ENCODE measurements around the gene CADM4. TPM values are rescaled to one million over a fixed set of nuclear protein-coding genes. Genes with fewer than 3 reads are reported as not detected.
A peak's percentile ranks its signal among the peaks of the same experiment; 100 is the strongest.

The CADM4 gene
- total and polyA plus RNA-seq, 9 of the 15 experiments (the other 6 are each of a cell fraction or from before 2014, with no cell fraction given), result 0.03 to 4.6 (median 1.3) TPM

DNA sequence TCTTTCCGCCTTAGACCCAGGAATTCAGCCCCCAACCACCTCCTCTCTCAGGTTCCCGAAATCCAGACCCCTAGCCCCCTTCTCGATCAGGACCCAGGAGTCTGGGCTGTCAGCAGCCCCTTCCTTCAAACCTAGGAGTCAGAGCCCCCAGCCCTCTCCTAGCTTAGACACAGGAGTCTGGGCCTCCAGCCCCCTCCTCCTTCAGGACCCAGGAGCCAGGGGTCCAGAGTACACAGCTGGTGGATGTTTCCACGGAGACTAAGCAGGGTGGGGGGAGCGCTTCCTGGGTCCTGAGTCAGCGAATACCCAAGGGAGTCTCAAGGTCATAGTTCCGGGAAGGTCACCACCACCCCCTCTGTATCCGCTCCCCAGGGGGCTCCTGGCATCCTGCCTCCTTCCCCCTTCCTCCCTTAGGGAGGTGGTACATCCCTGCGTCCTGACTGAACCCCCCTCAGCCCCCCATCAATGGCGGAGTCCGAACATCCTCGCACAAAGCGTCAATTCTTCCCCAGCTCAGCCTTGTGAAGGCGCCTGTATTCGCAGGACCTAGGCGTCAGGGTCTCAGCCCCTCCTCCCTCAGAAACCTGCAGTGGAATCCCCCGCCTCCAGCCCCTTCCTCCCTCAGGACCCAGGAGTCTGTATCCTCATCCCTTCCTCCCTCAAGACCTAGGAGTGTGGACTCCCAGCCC, 4.6 kb downstream of the CADM4 start (continued):
- TF ChIP-seq TAF7 (tag; IDR thresholded peaks at IDR 0.05), result no peak
- no peak for TF ChIP-seq ZNF146 (CRISPR knock-in tag; IDR thresholded peaks at IDR 0.05; ENCODE audit: unreplicated experiment)
- no peak for TF ChIP-seq NR2C2 (CRISPR knock-in tag; IDR thresholded peaks at IDR 0.05)
- no peak for TF ChIP-seq NR2C2 (tag; IDR thresholded peaks at IDR 0.05)
- TF ChIP-seq ATF7 (IDR thresholded peaks at IDR 0.05), result peak; percentile 96
- TF ChIP-seq MAFF (IDR thresholded peaks at IDR 0.05; ENCODE audit: low read length), result peak; percentile 66
- TF ChIP-seq KDM1A (IDR thresholded peaks at IDR 0.05), result no peak
- TF ChIP-seq FOXA1 (IDR thresholded peaks at IDR 0.05; ENCODE audit: borderline replicate concordance), result no peak
- TF ChIP-seq, protein P1, sequence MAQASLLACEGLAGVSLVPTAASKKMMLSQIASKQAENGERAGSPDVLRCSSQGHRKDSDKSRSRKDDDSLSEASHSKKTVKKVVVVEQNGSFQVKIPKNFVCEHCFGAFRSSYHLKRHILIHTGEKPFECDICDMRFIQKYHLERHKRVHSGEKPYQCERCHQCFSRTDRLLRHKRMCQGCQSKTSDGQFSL (CRISPR knock-in tag; IDR thresholded peaks at IDR 0.05), result no peak
- TF ChIP-seq, protein P1 (tag; IDR thresholded peaks at IDR 0.05), result peak in 1 of 2 experiments; percentile 54; a peak in 1 of 4 replicates
- no peak for TF ChIP-seq YBX1 (IDR thresholded peaks at IDR 0.05)
- TF ChIP-seq ZNF785 (CRISPR knock-in tag; IDR thresholded peaks at IDR 0.05), result no peak
- no peak for TF ChIP-seq MTA3 (IDR thresholded peaks at IDR 0.05; ENCODE audit: borderline replicate concordance)
- TF ChIP-seq ZNF347 (CRISPR knock-in tag; IDR thresholded peaks at IDR 0.05; ENCODE audit: low read depth), result no peak
- no peak for TF ChIP-seq PHF20 (IDR thresholded peaks at IDR 0.05; ENCODE audit: partially characterized antibody)
- no peak for TF ChIP-seq BACH1 (tag; IDR thresholded peaks at IDR 0.05)
- TF ChIP-seq CEBPG (CRISPR knock-in tag; IDR thresholded peaks at IDR 0.05), result no peak
- no peak for TF ChIP-seq CEBPG (tag; conservative IDR thresholded peaks at IDR 0.05 in 1 of 2, IDR thresholded peaks at IDR 0.05 in 1 of 2)
- TF ChIP-seq MCM7 (IDR thresholded peaks at IDR 0.05), result no peak
- no peak for TF ChIP-seq CCAR2 (IDR thresholded peaks at IDR 0.05; ENCODE audit: low read depth, low read length)
- no peak for TF ChIP-seq ZNF695 (CRISPR knock-in tag; IDR thresholded peaks at IDR 0.05)
- TF ChIP-seq U2AF2 (optimal IDR thresholded peaks at IDR 0.05; ENCODE audit: low read depth, low read length), result no peak
- peak in 1 of 2 experiments; percentile 96; a peak in 2 of 4 replicates for TF ChIP-seq FOXK2 (conservative IDR thresholded peaks at IDR 0.05 in 1 of 2, IDR thresholded peaks at IDR 0.05 in 1 of 2; ENCODE audit: low read depth in 2 of 2)
- no peak for TF ChIP-seq ASH1L (IDR thresholded peaks at IDR 0.05; ENCODE audit: borderline replicate concordance, low read depth, partially characterized antibody)
- no peak for TF ChIP-seq SETDB1 (IDR thresholded peaks at IDR 0.05; ENCODE audit: low read length)
- no peak for TF ChIP-seq SAFB2 (IDR thresholded peaks at IDR 0.05; ENCODE audit: borderline replicate concordance, low read depth, low read length, severe bottlenecking)
- TF ChIP-seq HDAC2 (IDR thresholded peaks at IDR 0.05), result no peak
- TF ChIP-seq STAT5A (IDR thresholded peaks at IDR 0.05; ENCODE audit: borderline replicate concordance, low read length), result no peak
- TF ChIP-seq, protein P2, sequence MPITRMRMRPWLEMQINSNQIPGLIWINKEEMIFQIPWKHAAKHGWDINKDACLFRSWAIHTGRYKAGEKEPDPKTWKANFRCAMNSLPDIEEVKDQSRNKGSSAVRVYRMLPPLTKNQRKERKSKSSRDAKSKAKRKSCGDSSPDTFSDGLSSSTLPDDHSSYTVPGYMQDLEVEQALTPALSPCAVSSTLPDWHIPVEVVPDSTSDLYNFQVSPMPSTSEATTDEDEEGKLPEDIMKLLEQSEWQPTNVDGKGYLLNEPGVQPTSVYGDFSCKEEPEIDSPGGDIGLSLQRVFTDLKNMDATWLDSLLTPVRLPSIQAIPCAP (CRISPR knock-in tag; IDR thresholded peaks at IDR 0.05; ENCODE audit: borderline replicate concordance), result no peak
- TF ChIP-seq SRSF7 (optimal IDR thresholded peaks at IDR 0.05; ENCODE audit: low read depth, low read length), result no peak
- TF ChIP-seq NR2C1 (IDR thresholded peaks at IDR 0.05), result no peak
- TF ChIP-seq NR2C1 (tag; IDR thresholded peaks at IDR 0.05), result no peak
- no peak for TF ChIP-seq NCOA2 (IDR thresholded peaks at IDR 0.05; ENCODE audit: partially characterized antibody in 2 of 2)
